Stimulated activated CD4-positive, alpha-beta T cell treated with anti-CD3 and anti-CD28 coated beads, TNF-alpha, amount 100 ng/mL, for 4 hours (primary cell): ENCODE measurements around the gene ACTL8.

ENCODE experiments used
- DNase-seq, 3 experiments: peaks; one replicate each; pipeline ENCODE4 v3.0.0-alpha.2; 2020; ENCODE audit warnings: low read depth in 3 of 3

The ACTL8 gene, protein sequence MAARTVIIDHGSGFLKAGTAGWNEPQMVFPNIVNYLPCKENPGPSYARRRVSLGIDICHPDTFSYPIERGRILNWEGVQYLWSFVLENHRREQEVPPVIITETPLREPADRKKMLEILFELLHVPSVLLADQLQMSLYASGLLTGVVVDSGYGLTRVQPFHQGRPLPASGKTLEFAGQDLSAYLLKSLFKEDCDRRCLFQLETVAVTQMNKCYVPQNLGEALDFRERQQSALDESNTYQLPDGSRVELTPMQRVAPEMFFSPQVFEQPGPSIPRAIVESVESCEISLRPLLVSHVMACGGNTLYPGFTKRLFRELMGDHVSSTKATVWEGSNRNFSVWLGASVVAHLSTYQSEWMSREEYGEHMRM

DNA sequence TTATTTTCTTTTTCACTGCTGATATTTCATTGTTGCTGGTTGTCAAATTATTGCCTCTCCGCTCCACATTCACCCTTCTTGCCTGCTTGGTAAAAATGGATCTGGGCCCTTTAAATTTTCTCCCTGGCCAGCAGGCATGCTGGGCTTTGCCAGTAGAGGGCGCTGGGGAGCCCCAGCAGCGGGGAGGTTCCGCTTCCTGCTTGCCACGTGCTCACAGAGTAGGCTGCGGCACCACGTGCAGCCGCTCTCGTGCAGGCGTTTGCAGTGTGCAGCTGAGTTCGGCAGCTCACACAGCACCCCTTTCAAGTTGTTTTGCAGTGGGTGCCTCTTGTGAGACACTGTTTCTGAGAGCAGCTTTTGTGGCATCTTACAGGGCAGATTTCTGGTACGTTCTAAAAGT is at the start of gene ACTL8:
Gene ACTL8 (plus strand): TSS at position 214 of the 400 bp plus-strand sequence. CDS start 67,676 bp downstream, outside the sequence.
- DNase-seq = no peak

DNA sequence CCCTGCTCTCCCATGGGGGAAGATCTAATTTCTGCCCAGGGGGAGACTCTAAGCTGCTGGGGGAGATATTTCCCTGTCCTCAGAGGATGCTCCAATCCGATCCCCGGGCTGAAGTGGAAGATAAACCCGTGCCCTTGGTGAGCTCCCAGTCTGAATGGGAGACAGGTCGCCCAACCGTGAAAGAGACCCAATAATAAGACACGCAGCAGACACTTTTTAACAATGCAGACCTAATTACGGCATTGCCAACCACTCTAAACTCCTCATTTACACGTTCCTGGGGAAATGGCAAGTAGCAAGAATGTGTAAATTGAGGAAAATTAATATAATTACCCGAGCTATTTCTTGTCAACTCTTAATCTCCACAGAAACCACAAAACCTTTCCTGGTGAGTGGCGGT is 48.7 kb upstream of the ACTL8 start:
- DNase-seq = no peak

DNA sequence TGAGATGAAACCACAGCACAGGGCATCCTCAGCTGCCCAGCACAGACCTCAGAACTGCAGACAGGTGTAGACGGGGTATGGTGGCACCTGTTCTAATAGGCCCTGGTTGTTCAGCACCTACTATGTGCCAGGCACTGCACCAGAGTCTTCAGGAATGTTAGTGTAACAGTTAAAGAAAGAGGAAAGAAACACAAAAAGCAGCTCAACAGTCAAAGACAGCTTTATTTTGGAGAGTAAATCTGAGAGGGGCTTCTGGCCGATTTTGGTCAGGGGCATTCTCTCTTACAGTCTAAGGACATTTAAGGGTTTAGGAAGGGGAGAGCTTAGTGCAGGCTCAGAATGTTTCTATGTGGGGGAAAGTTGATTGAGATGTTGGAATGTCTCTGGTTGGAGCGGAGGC is 45.2 kb upstream of the ACTL8 start:
- DNase-seq = no peak

DNA sequence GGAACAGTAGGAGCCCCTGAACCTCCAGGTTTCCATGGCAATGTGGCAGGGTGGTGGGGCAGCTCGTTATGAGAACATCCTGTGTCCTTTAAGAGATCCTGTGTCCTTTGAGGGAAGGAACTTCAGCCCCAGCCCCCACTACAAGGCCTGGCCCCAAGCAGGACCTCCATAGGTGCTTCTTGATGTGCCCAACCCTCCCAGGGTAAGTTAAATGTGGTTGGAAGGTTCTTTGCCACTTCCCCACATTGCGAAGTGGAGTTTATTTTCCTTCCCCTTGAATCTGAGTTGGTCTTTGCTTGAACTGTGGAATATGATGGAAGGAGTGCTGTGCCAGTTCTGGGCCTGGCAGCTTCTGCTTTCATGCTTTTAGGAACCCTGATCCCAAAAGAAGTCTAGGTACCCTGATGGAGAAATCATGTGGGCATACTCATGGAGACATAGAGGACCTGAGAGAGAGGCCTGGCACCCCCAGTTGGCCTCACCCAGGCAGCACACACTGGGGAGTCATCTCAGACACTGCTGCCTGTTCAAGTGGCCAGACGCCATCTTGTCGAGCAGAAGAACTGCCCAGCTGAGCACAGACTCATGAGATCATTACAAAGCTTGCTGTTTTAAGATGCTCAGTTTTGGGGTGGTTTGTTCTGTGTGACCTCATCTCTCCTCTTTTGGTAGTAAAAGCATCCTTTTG is 44.1 kb upstream of the ACTL8 start:
- no peak for DNase-seq

DNA sequence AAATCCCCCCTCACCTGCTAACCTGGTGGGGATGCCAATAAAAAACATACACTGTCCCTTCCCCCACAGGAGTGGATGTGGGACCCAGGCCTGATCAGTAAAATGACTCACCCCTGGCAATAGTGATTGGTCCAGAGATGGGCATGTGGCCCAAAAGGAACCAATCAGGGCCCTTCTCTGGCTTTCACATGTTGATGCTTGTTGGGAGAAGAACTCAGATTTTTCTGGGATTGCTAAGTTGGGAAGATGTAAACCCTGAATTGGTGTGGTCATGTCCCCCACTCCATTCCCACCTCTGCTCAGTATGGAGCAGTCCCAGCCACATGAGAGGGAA is 43.6 kb upstream of the ACTL8 start:
- no peak for DNase-seq

DNA sequence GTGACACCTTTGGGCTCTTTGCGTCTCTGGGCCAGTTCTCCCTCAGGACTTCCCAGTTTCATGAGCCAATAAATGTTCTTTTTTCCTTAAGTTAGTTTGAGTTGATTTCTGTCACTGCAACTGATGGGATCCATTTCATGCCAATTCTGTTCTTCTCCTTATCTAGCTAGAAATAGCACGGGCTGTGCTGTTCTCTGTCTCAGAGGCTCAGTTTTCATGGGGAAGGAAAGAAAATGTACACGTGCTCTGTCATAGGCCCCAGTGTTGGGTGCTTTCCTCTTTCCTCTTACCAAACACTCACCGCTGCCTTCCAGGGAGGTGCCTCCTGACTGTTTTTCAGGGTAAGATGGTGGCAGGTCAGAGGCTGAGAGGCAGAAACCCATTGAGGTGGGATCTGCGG is 43.2 kb upstream of the ACTL8 start:
- no peak for DNase-seq

DNA sequence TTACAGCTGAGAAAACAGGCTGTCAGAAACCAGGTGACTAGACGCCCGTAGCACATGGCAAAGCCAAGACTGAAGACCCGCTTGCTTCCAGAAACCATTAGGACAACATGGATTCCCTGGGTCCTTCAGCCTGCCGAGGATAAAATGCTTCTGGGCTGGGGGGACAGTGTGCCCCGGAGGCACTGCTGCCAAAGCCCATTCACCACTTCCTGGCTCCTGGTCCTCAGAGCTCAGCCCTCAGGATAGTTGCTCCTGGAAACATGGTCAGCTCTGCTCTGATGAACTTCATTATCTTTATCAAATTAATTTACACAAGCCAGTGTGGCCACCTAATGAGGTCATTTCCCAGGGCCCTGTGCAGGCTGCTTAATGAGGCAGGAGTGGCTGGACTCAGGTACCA is 41.1 kb upstream of the ACTL8 start:
- no peak for DNase-seq

DNA sequence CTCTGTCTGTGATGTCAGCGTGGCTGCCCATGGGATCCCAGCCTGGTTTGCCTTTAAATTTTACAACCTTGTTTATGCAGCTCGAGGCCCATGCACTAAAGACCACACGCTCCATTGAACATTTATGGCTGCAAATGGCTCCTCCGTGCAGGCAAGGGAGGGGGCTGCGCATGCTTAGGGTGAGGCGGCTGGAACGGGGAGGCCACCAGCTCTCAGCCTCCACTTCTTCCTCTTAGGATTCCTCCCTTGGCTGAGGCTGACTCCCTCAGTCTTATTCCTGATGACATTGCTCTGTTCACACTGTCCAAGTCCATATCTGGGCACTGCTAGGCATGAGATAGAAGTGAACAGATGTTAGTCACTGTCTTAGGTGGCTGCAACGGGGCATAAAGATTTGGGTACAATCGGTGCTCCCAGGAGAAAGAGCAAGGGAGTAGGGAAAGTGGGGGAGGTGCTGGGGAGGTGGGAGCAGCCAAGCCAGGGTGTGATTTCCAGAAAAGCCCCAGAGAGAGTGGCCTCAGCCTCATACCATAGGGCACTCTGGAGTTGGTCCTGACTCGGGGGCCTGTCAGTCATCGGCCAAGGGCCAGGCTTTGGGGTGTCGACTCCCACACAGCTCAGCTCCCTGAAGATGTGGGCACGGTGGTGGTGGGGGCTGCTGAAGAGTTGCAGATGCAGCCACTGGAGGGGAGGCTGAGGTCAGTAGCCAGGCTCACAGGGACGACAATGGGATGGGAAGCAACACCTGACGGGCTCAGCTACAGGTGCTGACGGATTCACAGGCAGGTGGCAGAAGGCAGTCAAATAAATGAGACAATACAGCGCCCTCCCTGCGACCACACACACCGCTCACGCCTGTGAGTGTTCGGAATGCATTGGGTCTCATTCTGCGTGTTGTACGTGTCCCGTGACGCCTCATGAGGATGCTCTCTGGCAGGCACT is 37.3 kb upstream of the ACTL8 start:
- no peak for DNase-seq

DNA sequence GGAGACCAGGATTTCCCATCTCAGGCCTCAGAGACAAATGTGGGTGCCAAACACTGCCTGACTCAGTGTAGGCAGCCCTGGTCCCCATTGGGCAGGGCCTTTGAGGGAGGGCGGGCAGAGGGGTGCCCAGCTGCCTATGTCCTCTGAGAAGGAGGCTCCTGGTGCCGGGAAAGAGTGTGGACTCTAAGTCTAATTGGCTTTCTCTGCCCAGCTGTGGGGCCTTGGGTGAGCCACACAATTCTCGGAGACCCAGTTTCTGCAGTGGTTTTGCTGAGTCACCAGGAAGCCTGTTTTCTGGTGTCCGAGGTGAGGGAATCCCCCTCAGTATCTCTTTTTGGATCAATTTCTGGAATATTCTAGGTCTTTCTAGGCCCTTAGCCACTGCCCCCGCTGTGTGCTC is 35.3 kb upstream of the ACTL8 start:
- DNase-seq = no peak

DNA sequence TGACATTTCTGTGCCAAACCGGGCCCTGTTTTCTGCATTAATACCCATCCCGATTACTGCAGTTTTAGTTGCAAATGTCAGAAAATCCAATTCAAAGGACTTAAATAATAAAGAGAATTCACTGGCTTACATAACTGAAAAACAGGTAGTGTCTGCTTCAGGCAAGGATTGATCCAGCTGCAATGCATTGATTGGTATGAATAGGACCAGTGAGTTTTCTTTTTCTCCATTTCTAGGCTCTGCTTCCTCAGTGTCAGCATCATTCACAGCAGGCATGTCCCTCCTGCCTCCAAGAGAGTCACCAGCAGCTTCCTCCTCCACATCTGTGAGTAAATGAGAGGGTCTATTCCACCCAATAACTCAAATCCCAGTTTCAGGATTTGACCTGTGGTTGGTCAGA is 33.7 kb upstream of the ACTL8 start:
- DNase-seq = no peak

DNA sequence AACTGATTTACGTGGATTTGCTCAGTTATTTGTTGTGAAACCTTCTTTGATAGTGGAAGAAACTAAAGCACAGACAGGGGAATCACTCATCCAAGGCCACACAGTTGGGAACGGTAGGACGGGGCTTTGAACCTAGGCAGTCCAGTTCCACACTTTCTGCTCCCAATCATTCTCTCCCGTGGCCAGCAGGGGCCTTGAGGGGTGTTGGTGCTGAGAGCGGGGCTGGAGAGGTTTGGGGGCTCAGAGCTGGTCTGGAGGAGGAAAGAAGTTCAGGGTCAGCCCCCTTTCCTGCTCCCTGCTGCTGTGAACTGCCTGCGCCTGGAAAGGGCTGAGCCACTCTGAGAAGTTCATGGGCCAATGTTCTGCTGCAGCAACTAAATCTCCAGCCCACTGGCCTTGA is 31.4 kb upstream of the ACTL8 start:
- DNase-seq = no peak

DNA sequence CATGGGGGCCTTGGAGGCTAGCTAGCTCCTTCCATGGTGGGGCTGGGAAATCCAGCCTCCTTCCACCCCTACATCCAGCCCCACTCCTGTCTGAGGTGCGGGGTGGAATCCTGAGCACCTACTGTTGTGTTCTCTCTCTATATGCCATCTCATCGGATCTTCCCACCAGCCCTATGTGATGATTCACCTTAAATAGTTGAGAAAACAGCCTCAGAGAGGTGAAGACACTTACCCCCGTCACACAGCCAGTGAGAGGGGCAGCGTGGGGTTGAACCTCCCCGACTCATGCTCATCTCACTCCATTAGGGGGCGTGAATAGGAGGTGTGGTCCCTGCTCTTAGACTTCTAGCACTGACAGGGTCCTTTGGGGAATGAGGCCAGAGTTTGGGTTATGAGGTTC is 31.0 kb upstream of the ACTL8 start:
- DNase-seq = no peak

DNA sequence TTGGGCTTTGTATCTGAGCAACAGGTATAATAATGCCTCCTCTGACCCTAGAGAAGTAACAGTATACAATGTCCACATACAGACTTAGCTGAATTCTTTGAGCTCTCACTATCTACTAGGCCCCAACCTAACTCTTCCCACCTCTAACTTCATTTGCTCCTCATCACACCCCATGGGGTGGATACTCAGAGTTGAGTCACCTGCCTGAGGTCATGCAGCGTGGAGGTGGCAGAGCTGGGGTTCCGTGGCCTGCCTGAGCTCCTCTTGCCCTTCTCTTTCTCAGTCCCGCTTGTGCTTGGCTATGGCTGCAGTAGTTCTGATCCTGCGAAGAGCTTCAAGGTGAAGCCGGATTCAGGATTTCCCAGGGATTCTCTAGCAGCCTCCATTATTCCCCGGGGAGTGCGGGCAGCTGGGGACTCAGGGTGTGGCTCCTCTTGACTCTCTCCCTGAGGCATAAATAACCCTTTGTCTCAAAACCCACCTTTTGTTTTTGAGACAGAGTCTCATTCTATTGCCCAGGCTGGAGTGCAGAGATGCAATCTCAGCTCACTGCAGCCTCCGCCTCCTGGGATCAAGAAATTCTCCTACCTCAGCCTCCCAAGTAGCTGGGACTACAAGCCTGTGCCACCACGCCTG is 29.9 kb upstream of the ACTL8 start:
- no peak for DNase-seq

DNA sequence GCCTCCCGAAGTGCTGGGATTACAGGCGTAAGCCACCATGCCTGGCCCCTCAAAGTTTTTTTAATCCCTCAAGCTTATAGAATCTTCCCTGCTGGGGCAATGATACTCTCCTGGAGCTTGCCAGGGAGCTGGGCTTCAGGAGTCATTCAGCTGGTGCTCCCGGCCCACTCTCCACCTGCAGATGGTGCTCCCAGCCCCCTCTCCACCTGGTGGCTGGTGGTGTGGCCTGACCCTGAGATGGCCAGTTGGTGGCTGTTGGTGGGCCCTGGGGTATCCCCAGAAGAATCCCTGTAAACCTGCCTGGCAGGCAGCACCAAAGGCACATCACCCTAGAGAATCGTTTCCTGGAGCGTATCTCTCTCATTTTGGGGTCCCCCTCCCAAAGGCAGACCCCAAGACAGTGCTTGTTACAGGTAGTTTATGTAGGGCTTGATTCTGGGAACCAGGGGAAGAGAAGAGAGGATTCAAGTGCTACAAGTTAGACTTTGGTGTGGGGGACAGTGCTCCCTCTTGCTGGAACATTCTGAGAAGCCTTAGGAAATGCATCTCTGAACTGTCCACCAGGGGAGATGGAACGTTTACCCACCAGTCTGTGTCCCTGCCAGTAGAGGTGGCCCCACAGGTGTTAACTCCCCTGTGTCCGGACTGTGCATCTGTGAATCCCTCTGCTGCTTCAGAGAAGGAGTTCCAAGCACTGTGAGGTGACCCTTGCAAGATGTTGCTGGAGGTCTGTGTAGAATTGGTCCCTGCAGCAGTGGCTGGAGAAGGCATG is 29.1 kb upstream of the ACTL8 start:
- no peak for DNase-seq

DNA sequence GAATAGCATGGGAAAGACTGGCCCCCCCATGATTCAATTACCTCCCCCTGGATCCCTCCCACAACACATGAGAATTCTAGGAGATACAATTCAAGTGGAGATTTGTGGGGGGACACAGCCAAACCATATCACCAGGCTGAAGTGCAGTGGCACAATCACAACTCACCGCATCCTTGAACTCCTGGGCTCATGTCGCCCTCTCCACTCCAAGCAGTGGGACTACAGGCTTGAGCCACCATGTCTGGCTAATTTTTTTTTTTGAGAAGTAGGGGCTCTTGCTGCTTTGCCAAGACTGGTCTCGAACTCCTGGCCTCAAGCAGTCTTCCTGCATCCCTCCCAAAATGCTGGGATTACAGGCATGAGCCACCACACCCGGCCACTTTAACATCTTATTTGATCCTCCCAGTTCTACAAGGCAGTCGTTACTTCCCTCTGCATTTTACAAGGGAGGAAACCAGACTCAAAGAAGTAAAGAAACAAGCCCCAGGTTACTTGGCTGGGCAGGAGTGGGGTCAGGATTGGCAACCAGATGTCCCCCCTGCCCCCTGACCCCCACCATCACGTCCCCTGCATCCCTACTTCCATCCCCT is 26.9 kb upstream of the ACTL8 start:
- no peak for DNase-seq

DNA sequence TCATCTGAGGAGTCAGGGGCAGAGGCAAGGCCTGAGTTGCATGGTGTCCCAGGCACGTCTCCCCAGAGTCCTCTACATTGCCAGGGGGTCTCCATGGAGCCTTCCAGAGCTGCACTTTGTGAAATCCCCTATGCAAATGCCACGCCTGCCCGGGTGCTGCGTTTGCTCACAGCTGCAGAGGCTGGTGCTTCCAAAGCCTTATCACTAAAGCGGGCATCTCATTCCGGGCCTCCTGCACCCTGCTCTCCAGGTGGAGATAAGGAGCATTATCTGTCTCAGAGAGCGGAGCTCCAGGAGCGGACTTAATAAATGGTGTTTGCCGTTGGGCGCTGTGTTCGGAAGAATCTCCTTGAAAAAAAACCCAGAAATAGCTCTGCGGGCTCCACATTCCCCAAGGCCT is 25.9 kb upstream of the ACTL8 start:
- no peak for DNase-seq

DNA sequence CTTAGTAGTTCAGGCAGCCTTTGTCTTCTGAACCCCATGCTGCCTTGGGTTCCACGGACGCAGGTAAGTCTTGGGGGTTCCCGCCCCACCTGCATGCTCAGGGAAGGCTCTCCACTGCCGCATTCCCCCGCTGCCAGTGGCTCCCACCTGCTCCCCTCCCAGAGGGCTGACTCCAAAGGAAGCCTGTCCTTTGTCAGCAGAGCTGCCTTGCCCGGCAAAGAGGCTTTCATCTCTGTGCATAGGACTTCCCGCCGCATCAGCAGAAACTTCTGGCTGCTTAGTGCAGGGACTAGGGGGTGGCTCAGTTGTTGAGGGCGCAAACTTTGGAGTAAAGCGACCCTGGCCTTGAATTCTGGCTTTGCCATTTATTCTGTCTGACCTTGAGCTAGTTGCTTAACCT is 25.2 kb upstream of the ACTL8 start:
- DNase-seq = no peak

DNA sequence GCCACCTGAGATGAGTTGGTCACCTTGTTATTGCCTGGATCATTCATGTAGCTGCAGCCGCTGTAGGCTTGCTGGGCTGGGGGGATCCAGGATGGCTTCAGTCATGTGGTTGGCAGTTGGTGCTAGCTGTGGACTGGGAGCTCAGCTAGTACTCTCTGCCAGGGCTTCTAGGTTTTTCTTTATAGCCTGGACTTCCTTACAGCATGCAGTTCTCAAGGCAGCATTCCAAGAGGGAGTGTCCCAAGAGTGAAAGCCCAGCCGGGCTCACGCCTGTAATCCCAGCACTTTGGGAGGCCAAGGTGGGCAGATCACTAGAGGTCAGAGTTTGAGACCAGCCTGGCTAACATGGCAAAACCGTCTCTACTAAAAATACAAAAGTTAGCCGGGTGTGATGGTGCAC is 23.7 kb upstream of the ACTL8 start:
- no peak for DNase-seq

DNA sequence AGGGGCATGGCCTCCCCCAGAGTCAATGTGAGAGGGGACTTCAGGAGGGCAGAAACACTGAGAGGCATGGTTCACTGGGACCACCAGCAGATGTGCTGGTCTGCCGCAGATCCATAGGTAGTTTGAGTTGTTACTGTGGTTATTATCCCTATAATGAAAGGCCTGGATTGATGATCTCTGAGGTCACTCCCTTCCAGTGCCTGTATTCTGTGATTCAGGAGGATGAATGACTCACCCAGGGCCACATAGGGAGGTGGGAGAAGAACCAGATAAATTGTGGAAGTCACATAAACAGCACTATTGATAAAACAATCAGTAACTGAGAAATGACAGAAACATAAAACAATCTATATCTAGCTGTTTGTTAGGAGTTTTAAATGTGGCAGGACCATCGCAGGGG is 22.7 kb upstream of the ACTL8 start:
- DNase-seq = no peak

DNA sequence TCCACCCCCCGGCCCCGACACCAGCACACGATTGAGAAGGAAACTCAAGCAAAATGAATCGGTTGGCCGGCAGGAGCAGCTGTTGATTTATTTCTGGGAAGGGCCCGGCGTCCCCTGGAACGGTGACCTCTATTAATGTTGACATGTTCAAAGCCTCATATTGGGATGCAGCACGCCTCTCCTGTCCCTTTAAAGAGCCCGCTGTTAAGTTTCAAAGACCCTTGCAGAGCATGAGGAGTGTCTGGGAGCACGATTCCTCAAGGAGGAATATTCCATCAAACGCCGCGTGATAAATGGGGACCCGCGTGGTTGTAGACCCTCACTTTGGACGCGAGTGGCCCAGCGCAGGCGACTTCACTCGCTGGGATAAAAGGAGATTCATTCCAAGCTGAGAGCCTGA is 21.5 kb upstream of the ACTL8 start:
- no peak for DNase-seq

DNA sequence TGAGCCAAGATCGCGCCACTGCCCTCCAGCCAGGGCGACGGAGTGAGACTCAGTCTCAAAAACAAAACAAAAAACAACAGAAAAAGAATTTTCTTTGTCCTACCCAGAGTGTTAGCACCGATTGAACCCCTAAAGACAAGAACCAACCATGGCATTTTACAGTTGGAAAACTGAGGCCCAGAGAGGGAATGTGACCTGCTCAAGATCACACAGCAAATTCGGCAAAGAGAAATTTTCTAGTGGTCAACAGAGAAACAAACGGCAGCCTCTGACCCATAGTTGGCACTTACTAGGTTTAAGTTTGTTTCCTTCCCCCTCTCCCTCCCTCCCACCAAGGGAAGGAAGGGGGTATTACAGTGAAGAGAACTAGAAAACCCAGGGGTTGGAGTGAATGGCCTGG is 20.5 kb upstream of the ACTL8 start:
- DNase-seq = no peak
